UCSD-AML1 (cell line): ENCODE results near the gene LIFR.
"Not testable (repeated sequence)": the region's sequence is repeated elsewhere in the genome, so short reads cannot be mapped to it uniquely, and the experiment has no call there.

Experiments
- DNase-seq: peaks from one replicate; lab custom pipeline; 2025; ENCODE audit not compliant: unreplicated experiment; lab: John Stamatoyannopoulos, UW

Gene LIFR

DNA sequence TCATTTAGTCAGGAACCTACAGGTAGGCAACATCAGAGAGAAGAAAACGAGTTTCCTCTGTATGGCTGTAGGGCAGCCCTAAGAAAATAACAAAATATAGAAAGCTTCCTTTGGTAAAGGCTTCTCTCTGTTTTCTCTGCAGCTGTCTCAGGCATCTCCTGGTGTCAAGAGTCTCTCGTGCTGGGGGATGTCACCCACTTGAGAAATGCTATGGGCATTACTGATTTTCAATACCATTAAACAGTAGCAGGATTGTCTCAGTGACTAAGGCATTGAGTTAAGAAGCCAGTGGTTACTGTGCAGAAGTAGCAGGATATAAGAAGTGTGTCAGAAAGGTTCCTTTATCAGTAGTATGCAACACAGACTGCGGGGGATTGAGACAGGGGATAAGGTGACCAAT, 32.4 kb downstream of the LIFR start:
- DNase-seq: no peak

- DNase-seq: no peak
These were observed 37.0 kb downstream of the LIFR start for GRCh38 chr5:38519476-38519875.

GRCh38 chr5:38518341-38518740, 38.1 kb downstream of the LIFR start:
- no peak for DNase-seq

GRCh38 chr5:38516649-38517048, 39.8 kb downstream of the LIFR start:
- not testable (repeated sequence) for DNase-seq

DNA sequence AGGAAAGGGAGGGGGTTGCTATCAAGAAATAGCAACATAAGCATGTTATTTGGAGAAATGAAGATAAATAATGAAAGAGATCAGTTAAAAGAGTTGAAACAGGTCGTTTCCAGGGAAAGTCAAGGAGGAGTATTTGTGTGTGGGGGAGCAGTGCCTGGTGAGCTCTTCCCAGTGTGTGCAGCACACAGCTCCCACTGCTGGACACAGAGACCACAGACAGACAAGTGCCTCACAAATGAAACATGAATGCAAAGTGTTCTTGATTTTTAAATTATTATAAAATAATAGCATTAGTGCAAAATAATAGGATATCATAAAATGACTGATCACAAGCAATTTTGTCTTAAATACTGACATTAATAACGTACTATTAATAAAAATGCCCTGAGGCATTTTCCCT, 40.8 kb downstream of the LIFR start:
- DNase-seq: no peak

DNA sequence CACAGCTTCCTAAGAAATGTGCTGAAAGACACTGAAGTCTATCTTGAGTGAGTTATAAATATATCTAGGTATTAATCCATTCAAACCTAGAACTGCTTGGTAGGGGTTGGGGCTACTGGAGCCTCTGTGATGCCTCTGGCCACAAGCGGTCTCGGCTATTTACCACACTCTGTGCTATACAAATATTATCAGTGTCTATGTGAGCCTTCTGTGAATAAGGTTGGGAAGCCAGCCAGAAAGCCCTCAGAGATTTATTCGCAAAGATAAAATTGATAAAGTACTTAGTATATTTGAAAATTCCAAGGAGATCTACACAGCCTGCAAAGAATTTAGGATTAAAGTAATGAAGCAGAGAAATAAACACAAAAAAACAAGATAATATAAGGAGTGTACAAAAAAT, 41.4 kb downstream of the LIFR start:
- no peak for DNase-seq

DNA sequence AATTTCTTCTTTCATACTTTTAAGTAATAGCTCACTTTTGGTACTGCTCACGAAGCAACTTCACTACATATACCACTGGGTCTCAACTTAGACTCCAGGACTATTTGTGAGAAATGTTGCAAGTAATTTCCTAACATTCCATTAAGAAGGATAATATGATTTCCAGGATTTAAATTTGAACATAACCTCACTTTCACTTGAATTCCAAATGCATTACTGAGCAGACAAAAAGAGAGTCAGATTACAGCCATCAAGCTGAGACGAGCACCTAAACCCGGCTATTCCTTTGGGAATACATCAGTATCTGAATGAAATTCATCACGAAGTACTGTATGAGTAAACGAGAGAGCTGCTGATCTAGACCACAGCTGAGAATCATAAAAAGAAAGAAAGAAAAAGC, 47.3 kb downstream of the LIFR start:
- DNase-seq: no peak

DNA sequence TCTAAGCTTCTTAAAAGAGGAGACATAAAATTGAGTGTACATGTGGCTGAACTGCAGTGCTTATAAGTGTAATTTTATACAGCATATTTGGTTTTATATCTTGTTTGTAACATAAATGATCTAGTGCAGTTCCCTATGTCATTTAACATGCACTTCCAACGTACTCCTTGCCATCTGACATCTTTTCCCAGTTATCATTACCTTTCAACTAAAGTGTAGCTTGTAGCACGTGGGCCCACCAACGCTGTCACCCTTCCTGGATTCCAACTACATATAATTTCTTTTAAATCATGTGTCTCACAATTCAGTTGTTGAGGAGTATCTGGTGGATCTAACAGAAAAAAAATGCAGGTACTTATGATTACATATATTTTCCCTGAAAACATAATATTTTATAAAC, 50.1 kb downstream of the LIFR start:
- DNase-seq: no peak

DNA sequence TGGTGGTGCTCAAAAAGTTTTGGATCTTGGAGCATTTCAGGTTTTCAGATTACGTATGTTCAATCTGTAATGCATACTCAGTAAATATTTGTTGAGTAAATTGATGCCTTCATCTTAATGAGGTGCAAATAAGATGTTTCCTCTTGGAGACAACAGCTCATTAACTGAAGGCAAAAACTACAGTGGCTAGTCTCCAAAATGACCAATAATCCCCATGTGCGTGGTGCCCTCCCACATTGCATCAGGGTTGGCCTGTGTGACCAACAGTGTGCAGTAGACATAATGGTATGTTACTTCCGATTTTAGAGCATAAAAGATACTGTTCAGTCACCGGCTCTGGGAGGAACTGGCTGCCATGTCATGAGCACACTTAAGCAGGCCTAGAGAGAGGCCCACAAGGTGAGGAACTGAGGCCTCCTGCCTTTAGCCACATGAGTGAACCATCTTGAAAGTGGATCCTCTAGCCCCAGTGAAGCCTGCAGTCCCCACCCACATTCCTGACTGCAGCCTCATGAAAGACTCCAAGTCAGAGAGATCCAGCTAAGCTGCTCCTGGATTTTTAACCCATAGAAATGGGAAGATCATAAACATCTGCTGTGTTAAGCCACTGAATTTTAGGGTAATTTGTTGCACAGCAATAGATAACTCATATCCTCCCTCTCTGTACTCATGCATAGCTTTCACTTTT, 55.7 kb downstream of the LIFR start:
- DNase-seq: no peak

DNA sequence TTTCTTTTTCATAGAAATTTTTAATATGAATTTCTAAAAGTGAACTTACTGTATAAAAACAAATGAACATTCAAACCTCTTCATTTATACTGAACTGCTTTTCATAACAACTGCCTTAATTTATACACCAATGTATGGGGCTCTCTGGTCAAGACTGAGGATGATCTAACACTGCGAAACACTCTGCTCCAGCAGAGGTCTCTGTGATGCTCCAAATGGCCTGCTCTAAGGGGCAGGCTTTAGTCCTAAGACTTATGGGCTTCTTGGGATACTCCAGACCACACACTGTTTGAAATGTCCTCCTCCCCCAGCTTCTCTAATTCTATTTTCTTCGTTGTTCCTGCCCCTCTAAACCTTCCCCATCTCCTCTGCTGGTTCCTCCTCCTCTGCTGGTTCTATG, 58.5 kb downstream of the LIFR start:
- no peak for DNase-seq

DNA sequence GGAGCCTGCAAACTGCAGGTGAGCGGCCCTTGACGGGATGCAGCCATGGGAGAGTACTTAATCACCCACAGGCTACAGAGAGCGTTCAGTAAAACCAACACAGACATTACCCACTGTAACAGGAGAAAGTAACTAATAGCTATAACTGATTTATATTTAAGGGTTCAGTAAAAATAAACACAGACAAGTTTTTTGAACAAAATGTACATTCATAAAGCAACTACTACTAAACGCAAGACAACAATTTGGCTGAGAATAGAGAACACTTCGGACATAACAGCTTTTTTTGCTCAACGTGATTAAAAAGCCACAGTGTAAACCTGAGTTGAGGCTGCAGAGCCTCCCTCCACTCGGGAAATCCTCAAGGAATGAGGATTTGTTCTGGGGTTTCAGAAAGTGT, 61.7 kb downstream of the LIFR start:
- no peak for DNase-seq

GRCh38 chr5:38494175-38494574, 62.3 kb downstream of the LIFR start:
- no peak for DNase-seq

GRCh38 chr5:38483805-38484398, 72.5 kb downstream of the LIFR start:
- no peak for DNase-seq

- DNase-seq: no peak
These were observed 77.0 kb downstream of the LIFR start for GRCh38 chr5:38479315-38479904.

DNA sequence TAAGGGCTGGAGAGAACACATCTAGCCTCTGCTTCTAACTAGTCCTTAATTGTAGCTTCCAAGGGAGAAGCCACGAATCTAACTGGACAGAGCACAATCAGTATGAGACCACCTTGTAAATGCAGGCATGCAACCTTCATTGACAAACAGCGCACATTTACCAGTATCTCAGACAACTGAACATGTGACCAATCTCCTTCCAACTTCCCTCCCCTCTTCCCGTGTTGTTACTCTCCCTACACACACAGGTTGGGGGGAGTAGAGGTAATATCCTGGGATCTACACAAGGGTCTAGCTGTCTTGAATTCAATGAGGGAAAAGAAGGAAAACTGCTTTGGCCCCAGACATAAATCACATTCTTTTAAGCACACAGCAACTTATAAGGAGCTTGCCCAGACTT, 77.6 kb downstream of the LIFR start:
- DNase-seq: no peak

GRCh38 chr5:38478166-38478565, 78.3 kb downstream of the LIFR start:
- no peak for DNase-seq

- DNase-seq: no peak
These were observed 83.4 kb downstream of the LIFR start for GRCh38 chr5:38473008-38473407.

DNA sequence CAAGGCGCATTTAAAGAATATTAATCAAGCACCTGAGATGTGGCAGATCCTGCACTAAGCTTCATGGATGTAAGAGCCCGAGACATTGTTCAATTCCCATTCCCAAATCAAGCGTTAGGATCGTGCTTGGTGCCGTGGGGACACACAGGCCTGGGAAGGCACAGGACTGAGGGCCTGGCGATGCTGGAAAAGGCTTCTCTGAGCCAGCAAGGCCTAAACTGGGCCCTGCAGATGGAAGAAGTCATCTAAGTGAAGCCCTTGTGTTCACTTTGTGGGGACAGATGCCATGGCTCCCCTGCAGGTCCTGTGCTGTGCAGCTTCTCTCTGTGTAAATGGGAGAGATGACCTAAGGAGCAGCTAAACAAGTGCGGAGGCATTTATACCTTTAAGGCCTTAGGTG, 83.9 kb downstream of the LIFR start:
- no peak for DNase-seq

- no peak for DNase-seq
These were observed 84.7 kb downstream of the LIFR start for GRCh38 chr5:38471709-38472108.

DNA sequence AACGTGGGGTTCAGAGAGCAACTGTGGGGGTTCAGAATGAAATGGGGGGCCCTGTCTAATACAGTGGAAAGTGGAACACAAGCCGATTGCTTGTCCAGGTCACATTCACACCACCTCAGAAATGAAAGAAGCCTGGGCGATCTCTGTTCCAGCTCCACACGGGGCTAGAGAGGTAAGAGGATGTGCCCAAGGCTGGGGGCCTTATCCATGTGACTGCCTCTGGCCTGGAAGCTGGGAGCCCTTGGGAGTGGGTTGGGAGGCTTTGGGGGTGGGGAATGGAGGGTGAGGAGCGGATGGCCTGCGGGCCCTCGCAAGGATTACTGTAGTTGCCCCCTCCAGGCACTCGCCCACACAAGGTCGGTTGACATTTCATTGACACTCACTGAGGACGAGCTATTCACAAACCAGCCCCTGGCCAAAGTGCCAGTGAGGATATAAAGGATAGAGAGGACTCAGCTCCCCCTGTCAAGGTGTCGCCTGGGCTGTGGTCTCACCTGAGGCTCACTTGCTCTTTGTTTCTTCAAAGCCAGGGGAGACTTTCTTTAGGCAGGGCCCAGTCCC, 86.7 kb downstream of the LIFR start:
- DNase-seq: no peak

DNA sequence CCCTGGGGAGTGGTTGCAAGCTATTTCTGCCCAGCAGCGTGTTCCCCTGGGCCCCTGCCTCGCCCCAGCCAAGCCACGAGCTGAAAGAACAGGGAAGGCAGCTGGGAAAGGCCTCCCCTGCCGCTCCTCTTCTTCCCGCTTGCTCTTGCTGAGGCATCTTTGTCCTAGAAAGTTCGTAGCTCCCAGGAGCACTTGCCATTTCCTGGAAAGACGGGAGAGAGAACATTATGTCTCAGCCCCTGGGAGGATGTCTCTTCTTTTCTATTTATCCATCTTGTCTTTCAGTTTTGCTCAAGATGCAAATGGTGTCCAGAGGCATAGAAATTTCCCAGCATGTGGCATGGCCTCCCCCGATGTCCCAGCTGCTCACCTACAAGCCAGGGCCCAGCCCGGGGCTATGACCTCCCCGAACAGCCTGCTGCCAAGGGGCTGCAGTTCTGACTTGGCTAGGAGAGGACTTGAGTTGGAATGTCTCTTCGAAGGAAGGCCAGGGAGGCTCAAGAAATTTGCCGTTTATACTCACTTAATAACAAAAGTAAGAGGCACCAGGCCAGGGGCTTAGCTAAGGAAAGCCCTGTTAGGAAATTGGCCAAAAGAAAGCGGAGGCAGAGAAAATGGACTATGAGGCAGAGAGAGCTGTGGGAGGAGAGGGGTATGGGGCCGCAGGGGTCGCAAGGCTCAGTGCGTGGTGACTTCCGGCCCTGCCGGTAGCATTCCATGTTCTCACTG, 87.3 kb downstream of the LIFR start:
- DNase-seq: no peak

- DNase-seq: no peak
These were observed 88.2 kb downstream of the LIFR start for GRCh38 chr5:38468202-38468673.
